Activated CD8-positive, alpha-beta memory T cell treated with anti-CD3 and anti-CD28 coated beads, Interleukin-2, amount 10 ng/mL, durations not matched to agents 7 days and 5 days (primary cell): ENCODE measurements around the gene TSPAN18. TPM values are rescaled to one million over a fixed set of nuclear protein-coding genes. Genes with fewer than 3 reads are reported as not detected.

ENCODE experiments used
- ATAC-seq: fragments of 150-1000 bp; cut with Tn5 transposase; one replicate; pipeline ENCODE4 v1.10.0; 2021; ENCODE audit warnings: moderate library complexity
- CTCF ChIA-PET: fragments of 350-600 bp; sonication (Branson Sonifier 250); formaldehyde crosslinking; loops from one replicate; lab custom pipeline; 2021; ENCODE audit warnings: antibody characterized with exemption; lab: Charles Lee
- DNase-seq: peaks from one replicate; pipeline ENCODE4 v3.0.0-alpha.2; 2020
- H3K27ac Mint-ChIP-seq: one replicate; pipeline ENCODE4 v1.8.0; 2021; ENCODE audit warnings: mild to moderate bottlenecking, mixed read lengths
- H3K27me3 Mint-ChIP-seq: one replicate; pipeline ENCODE4 v1.8.0; 2021; ENCODE audit warnings: mixed read lengths
- H3K36me3 Mint-ChIP-seq: one replicate; pipeline ENCODE4 v1.8.0; 2021; ENCODE audit warnings: mild to moderate bottlenecking, mixed read lengths
- H3K4me1 Mint-ChIP-seq: one replicate; pipeline ENCODE4 v1.8.0; 2021; ENCODE audit warnings: mixed read lengths
- H3K4me3 Mint-ChIP-seq: one replicate; pipeline ENCODE4 v1.8.0; 2021; ENCODE audit warnings: mild to moderate bottlenecking, moderate library complexity, mixed read lengths
- H3K9me3 Mint-ChIP-seq: one replicate; pipeline ENCODE4 v1.8.0; 2022; ENCODE audit warnings: low read depth, mixed read lengths
- total RNA-seq, 2 experiments: library from RNA; stranded (reverse); gene quantifications; one replicate each; pipeline ENCODE4 v1.2.3, GENCODE V29; 2021

TSPAN18 gene
- total RNA-seq, 2 experiments from 2014 or later = 3.8 to 6.1 TPM

DNA sequence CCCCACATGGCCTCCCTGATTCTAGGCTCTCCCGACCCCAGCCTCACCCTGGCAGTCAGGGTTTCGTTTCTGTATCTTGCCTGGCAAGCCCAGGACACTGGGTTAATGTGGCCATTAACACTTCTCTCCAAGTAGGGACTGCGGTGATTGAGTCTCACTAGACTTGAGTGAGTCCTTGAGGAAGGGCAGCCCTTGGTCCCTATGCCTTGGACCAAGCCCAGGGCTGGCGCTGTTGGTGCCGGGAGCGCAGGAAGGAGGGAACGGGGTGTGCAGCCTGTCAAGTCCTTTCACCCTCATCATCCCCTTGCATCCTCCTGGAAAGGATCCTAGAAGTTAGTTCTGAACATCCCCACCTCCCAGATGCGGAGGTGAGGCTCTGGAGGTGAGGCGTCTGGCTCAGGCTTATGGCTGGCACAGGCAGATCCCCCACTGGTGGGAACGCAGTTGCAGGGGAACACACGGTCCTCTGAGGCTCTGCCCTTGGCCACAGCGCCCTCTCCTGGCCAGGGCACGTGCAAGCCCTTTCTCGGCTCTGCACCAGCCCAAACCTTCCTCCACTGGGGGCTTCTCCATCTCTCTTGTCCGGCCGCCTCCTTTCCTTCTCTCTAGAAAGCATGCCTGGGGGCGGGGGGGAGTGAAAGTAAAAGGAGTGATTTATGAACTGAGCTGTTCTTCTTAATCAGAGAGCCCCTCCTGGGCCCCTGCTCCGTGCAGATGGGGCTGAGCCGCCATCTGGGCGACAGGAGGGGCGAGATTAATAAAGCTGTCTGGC, 167.3 kb downstream of the TSPAN18 start:
- no peak overlapping the region for H3K4me3 Mint-ChIP-seq
- no peaks in the 10 kb centered on the region for H3K4me1 Mint-ChIP-seq
- no peaks in the 10 kb centered on the region for H3K9me3 Mint-ChIP-seq
- no peaks in the 10 kb centered on the region for H3K36me3 Mint-ChIP-seq
- DNase-seq (peak; percentile 69), ATAC-seq (peak; percentile 85)
- no peak overlapping the region for H3K27ac Mint-ChIP-seq
- CTCF ChIA-PET = interaction anchor here (0.7 to 1.8 kb wide), 19 partner anchors 9 to 277 kb away, joined by 3 to 9 read pairs (median 3); no protein-coding TSS in a partner anchor
- peaks cover 13% of the 10 kb centered on the region for H3K27me3 Mint-ChIP-seq

- CTCF ChIA-PET = interaction anchor here (1.4 to 2.3 kb wide), 2 partner anchors 11 to 29 kb away, joined by 3 to 15 read pairs; no protein-coding TSS in a partner anchor
- ATAC-seq (peak; percentile 47), DNase-seq (no peak)
- Mint-ChIP-seq H3K4me1 (no peaks in the 10 kb centered on the region), H3K4me3 (no peak overlapping the region), H3K27me3 (peaks cover 5% of the 10 kb centered on the region), H3K9me3 (no peaks in the 10 kb centered on the region), H3K27ac (no peak overlapping the region), H3K36me3 (no peaks in the 10 kb centered on the region)
Observed at GRCh38 chr11:44899959-44900358, 173.2 kb downstream of the TSPAN18 start.

DNA sequence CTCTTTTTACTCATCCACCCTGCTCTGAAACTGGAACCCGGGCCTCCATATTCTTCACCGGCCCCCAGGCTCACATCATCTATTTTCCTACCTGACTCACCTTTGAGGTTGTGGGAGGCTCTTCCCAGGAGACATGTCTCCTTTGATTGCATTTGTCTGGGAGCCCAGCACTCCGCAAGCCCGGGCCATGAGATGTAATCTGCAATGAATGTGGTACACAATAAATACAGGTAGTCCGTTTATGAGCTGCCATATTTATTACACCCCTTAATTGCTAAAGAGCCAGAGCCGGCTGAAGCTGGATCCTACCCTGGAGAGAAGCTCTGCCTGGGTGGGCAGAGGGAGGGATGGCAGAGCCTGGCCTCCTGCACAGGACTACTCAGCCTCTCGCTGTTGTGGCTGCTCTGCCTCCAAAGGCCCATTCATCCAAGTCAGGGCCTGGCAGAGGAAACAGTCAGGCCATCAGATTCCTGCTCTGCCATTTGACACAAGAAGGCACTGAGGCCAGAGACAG, 174.4 kb downstream of the TSPAN18 start:
- no peak for ATAC-seq
- Mint-ChIP-seq H3K36me3 (no peaks in the 10 kb centered on the region), H3K4me1 (no peaks in the 10 kb centered on the region), H3K27me3 (no peaks in the 10 kb centered on the region), H3K4me3 (no peak overlapping the region), H3K27ac (no peak overlapping the region), H3K9me3 (no peaks in the 10 kb centered on the region)
- DNase-seq = no peak
- CTCF ChIA-PET = interaction anchor here (2.3 kb wide), 1 partner anchor 10 kb away, joined by 15 read pairs; no protein-coding TSS in a partner anchor

GRCh38 chr11:44901786-44902185, 175.0 kb downstream of the TSPAN18 start:
- CTCF ChIA-PET = interaction anchor here (1.5 to 2.3 kb wide), 2 partner anchors 9 to 10 kb away, joined by 5 to 15 read pairs; no protein-coding TSS in a partner anchor
- H3K36me3 Mint-ChIP-seq = no peaks in the 10 kb centered on the region
- H3K4me3 Mint-ChIP-seq = no peak overlapping the region
- ATAC-seq (no peak), DNase-seq (no peak)
- no peak overlapping the region for H3K27ac Mint-ChIP-seq
- H3K27me3 Mint-ChIP-seq = no peaks in the 10 kb centered on the region
- no peaks in the 10 kb centered on the region for H3K9me3 Mint-ChIP-seq
- H3K4me1 Mint-ChIP-seq = no peaks in the 10 kb centered on the region

GRCh38 chr11:44903035-44903434, 176.3 kb downstream of the TSPAN18 start:
- ATAC-seq = no peak
- H3K4me3 Mint-ChIP-seq = no peak overlapping the region
- no peaks in the 10 kb centered on the region for H3K4me1 Mint-ChIP-seq
- H3K27me3 Mint-ChIP-seq = no peaks in the 10 kb centered on the region
- CTCF ChIA-PET = interaction anchor here (1.5 kb wide), 1 partner anchor 8 kb away, joined by 5 read pairs; no protein-coding TSS in a partner anchor
- no peaks in the 10 kb centered on the region for H3K9me3 Mint-ChIP-seq
- no peak for DNase-seq
- no peaks in the 10 kb centered on the region for H3K36me3 Mint-ChIP-seq
- no peak overlapping the region for H3K27ac Mint-ChIP-seq

GRCh38 chr11:44903518-44903917, 176.8 kb downstream of the TSPAN18 start:
- H3K4me3 Mint-ChIP-seq = no peak overlapping the region
- CTCF ChIA-PET = interaction anchor here (1.5 kb wide), 1 partner anchor 8 kb away, joined by 5 read pairs; no protein-coding TSS in a partner anchor
- no peak overlapping the region for H3K27ac Mint-ChIP-seq
- no peaks in the 10 kb centered on the region for H3K36me3 Mint-ChIP-seq
- ATAC-seq (no peak), DNase-seq (no peak)
- no peaks in the 10 kb centered on the region for H3K4me1 Mint-ChIP-seq
- no peaks in the 10 kb centered on the region for H3K9me3 Mint-ChIP-seq
- no peaks in the 10 kb centered on the region for H3K27me3 Mint-ChIP-seq

- ATAC-seq (no peak), DNase-seq (no peak)
- CTCF ChIA-PET = interaction anchor here (1.2 kb wide), 1 partner anchor 23 kb away, joined by 4 read pairs; no protein-coding TSS in a partner anchor
- Mint-ChIP-seq H3K27me3 (no peaks in the 10 kb centered on the region), H3K4me3 (no peak overlapping the region), H3K27ac (no peak overlapping the region), H3K9me3 (no peaks in the 10 kb centered on the region), H3K4me1 (no peaks in the 10 kb centered on the region), H3K36me3 (no peaks in the 10 kb centered on the region)
Observed at GRCh38 chr11:44904261-44905020, 177.7 kb downstream of the TSPAN18 start.

- no peak overlapping the region for H3K27ac Mint-ChIP-seq
- no peaks in the 10 kb centered on the region for H3K36me3 Mint-ChIP-seq
- H3K27me3 Mint-ChIP-seq = no peaks in the 10 kb centered on the region
- ATAC-seq = no peak
- H3K4me3 Mint-ChIP-seq = no peak overlapping the region
- no peak for DNase-seq
- CTCF ChIA-PET = interaction anchor here (1.2 kb wide), 1 partner anchor 22 kb away, joined by 4 read pairs; no protein-coding TSS in a partner anchor
- H3K4me1 Mint-ChIP-seq = no peaks in the 10 kb centered on the region
- no peaks in the 10 kb centered on the region for H3K9me3 Mint-ChIP-seq
Observed at GRCh38 chr11:44905131-44905866, 178.5 kb downstream of the TSPAN18 start.

GRCh38 chr11:44906649-44907048, 179.9 kb downstream of the TSPAN18 start:
- Mint-ChIP-seq H3K9me3 (no peaks in the 10 kb centered on the region), H3K27ac (no peak overlapping the region), H3K36me3 (no peaks in the 10 kb centered on the region), H3K4me3 (no peak overlapping the region), H3K27me3 (no peaks in the 10 kb centered on the region), H3K4me1 (peaks cover 3% of the 10 kb centered on the region)
- no peak for DNase-seq
- ATAC-seq = no peak
- CTCF ChIA-PET = interaction anchor here (1.0 to 2.5 kb wide), 2 partner anchors 198 to 290 kb away, joined by 3 to 7 read pairs; no protein-coding TSS in a partner anchor

GRCh38 chr11:44909557-44909956, 182.8 kb downstream of the TSPAN18 start:
- ATAC-seq (no peak), DNase-seq (no peak)
- peaks cover 3% of the 10 kb centered on the region for H3K4me1 Mint-ChIP-seq
- CTCF ChIA-PET = interaction anchor here (1.3 to 3.2 kb wide), 2 partner anchors 280 to 286 kb away, joined by 3 to 25 read pairs; no protein-coding TSS in a partner anchor
- no peaks in the 10 kb centered on the region for H3K27me3 Mint-ChIP-seq
- no peaks in the 10 kb centered on the region for H3K9me3 Mint-ChIP-seq
- no peaks in the 10 kb centered on the region for H3K36me3 Mint-ChIP-seq
- no peak overlapping the region for H3K27ac Mint-ChIP-seq
- no peak overlapping the region for H3K4me3 Mint-ChIP-seq

- Mint-ChIP-seq H3K27ac (no peak overlapping the region), H3K27me3 (peaks cover 3% of the 10 kb centered on the region), H3K9me3 (no peaks in the 10 kb centered on the region), H3K4me1 (peaks cover 3% of the 10 kb centered on the region), H3K36me3 (no peaks in the 10 kb centered on the region), H3K4me3 (no peak overlapping the region)
- DNase-seq (no peak), ATAC-seq (no peak)
- CTCF ChIA-PET = interaction anchor here (0.7 to 3.2 kb wide), 31 partner anchors 10 to 817 kb away, joined by 3 to 25 read pairs (median 5); no protein-coding TSS in a partner anchor
Observed at GRCh38 chr11:44910591-44910990, 183.8 kb downstream of the TSPAN18 start.

- Mint-ChIP-seq H3K36me3 (no peaks in the 10 kb centered on the region), H3K27me3 (peaks cover 6% of the 10 kb centered on the region), H3K4me3 (no peak overlapping the region), H3K4me1 (peaks cover 3% of the 10 kb centered on the region), H3K27ac (no peak overlapping the region), H3K9me3 (no peaks in the 10 kb centered on the region)
- ATAC-seq = peak; percentile 89
- CTCF ChIA-PET = interaction anchor here (0.6 to 3.2 kb wide), 58 partner anchors 9 to 817 kb away, joined by 3 to 25 read pairs (median 4); no protein-coding TSS in a partner anchor
- peak; percentile 87 for DNase-seq
Observed at GRCh38 chr11:44911029-44911814, 184.5 kb downstream of the TSPAN18 start.
